OCI-LY3 (cell line): ENCODE results near the gene OXTR.

Experiments used
- H2AFZ ChIP-seq: fragments of 200-600, 300-600 bp; shearing (Covaris generic); 2 replicates; pipeline ENCODE4 v1.6.0; 2014; ENCODE audit warnings: antibody characterized with exemption, low read depth, low read length
- H3K27ac ChIP-seq: fragments of 200-600, 300-600 bp; sonication (generic); 2 replicates; pipeline ENCODE4 v1.5.1; 2014; ENCODE audit warnings: mild to moderate bottlenecking, low read length, moderate library complexity, mixed read lengths
- H3K27me3 ChIP-seq: fragments of 200-600, 300-600 bp; sonication (generic); 2 replicates; pipeline ENCODE4 v1.6.1; 2014; ENCODE audit warnings: low read depth, low read length, mixed read lengths
- H3K36me3 ChIP-seq: fragments of 200-600, 300-600 bp; sonication (generic); replicated peaks from 2 replicates; pipeline ENCODE3; 2014; ENCODE audit warnings: low read depth, low read length, mixed read lengths
- H3K4me1 ChIP-seq: fragments of 300-600, 200-600 bp; sonication (generic); 2 replicates; pipeline ENCODE4 v1.6.1; 2014; ENCODE audit warnings: low read length, mixed read lengths
- H3K4me2 ChIP-seq: fragments of 200-600, 300-600 bp; sonication (generic); 2 replicates; pipeline ENCODE4 v1.6.1; 2014; ENCODE audit warnings: low read length, mixed read lengths
- H3K4me3 ChIP-seq: fragments of 300-600, 200-600 bp; sonication (generic); 2 replicates; pipeline ENCODE4 v1.5.1; 2014; ENCODE audit warnings: antibody characterized with exemption, mild to moderate bottlenecking, low read length, moderate library complexity
- H3K79me2 ChIP-seq: fragments of 300-600, 200-600 bp; shearing (Covaris generic); 2 replicates; pipeline ENCODE4 v1.6.1; 2014; ENCODE audit warnings: mild to moderate bottlenecking, low read length, mixed read lengths
- H3K9ac ChIP-seq: fragments of 300-600, 200-600 bp; shearing (Covaris generic); 2 replicates; pipeline ENCODE4 v1.6.0; 2014; ENCODE audit warnings: mild to moderate bottlenecking, low read length, moderate library complexity
- H3K9me3 ChIP-seq: fragments of 200-600, 300-600 bp; shearing (Covaris generic); 2 replicates; pipeline ENCODE4 v1.6.1; 2014; ENCODE audit warnings: low read length, mixed read lengths; ENCODE audit not compliant: insufficient read depth
- H4K20me1 ChIP-seq: fragments of 200-600, 300-600 bp; sonication (generic); 2 replicates; pipeline ENCODE4 v1.6.1; 2016; ENCODE audit warnings: low read length, mixed read lengths; ENCODE audit not compliant: insufficient read depth
- CTCF ChIP-seq: fragments of 200-600, 300-600 bp; sonication (generic); IDR thresholded peaks from 2 replicates; pipeline ENCODE4 v1.5.1; 2014; ENCODE audit warnings: antibody characterized with exemption, low read length, low read depth
- EZH2phosphoT487 ChIP-seq: fragments of 200-600 bp; shearing (Covaris generic); IDR thresholded peaks from 2 replicates; pipeline ENCODE4 v1.6.1; 2018; ENCODE audit warnings: antibody characterized with exemption, mixed run types, low read depth

Gene OXTR

DNA sequence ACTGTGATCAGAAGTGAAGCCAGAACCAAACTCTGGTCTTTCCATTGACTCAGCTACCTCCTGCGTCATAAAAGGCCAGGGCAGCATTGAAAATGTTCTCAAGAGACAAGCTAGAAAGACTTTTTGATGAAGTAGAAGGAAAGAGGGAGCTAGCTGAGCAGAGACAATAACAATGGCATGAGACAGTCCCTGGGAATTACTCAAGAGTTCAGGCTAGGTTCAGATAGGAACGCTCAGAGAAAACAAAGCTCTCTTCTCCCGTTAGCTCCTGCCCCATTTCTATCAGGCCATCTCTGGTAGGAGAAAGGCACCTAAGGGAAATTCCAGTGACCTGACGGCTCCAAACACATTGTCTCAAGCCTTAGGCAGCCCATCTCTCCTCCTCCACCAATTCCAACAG, 7.0 kb upstream of the OXTR start:
- no peak overlapping the region for H3K4me3 ChIP-seq

DNA sequence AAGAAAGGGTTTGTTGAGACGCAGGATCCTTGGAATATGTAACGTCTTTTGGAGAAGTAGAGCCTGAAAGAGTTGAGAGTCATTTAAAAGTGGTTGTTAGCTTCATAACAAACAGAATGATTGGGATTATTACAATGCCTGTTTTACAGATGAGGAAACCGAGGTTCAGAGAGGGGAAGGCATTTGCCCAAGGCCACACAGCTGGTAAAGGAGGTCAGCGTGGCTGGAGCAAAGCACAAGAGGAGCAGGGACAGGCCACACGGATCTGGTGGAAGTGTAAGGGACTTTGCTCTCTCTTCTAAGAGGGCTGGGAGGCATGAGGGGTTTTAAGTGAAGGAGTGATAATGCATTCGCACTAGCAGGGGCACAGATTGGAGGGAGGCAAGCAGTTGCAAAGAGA, 6.2 kb upstream of the OXTR start:
- Histone ChIP-seq H2AFZ (no peak overlapping the region), H3K27me3 (no peaks in the 10 kb centered on the region), H3K79me2 (no peaks in the 10 kb centered on the region), H3K4me2 (no peak overlapping the region), H3K36me3 (no peaks in the 10 kb centered on the region), H3K4me3 (no peak overlapping the region), H3K4me1 (peaks cover 24% of the 10 kb centered on the region), H3K9me3 (no peaks in the 10 kb centered on the region), H4K20me1 (no peaks in the 10 kb centered on the region), H3K9ac (no peak overlapping the region), H3K27ac (no peak overlapping the region)
- no peak for TF ChIP-seq EZH2phosphoT487
- TF ChIP-seq CTCF = no peak

More for the DNA sequence above, 7.0 kb upstream of the OXTR start:
- no peaks in the 10 kb centered on the region for H3K9me3 ChIP-seq
- no peak overlapping the region for H2AFZ ChIP-seq
- peaks cover 15% of the 10 kb centered on the region for H3K4me1 ChIP-seq
- H3K27me3 ChIP-seq = no peaks in the 10 kb centered on the region
- H3K79me2 ChIP-seq = no peaks in the 10 kb centered on the region
- no peaks in the 10 kb centered on the region for H3K36me3 ChIP-seq
- no peak overlapping the region for H3K4me2 ChIP-seq
- no peak overlapping the region for H3K27ac ChIP-seq
- H3K9ac ChIP-seq = no peak overlapping the region
- TF ChIP-seq CTCF (no peak), EZH2phosphoT487 (no peak)
- no peaks in the 10 kb centered on the region for H4K20me1 ChIP-seq

GRCh38 chr3:8775181-8775580, 5.8 kb upstream of the OXTR start:
- Histone ChIP-seq H2AFZ (no peak overlapping the region), H3K27ac (no peak overlapping the region), H3K36me3 (no peaks in the 10 kb centered on the region), H3K27me3 (no peaks in the 10 kb centered on the region), H3K79me2 (no peaks in the 10 kb centered on the region), H3K4me2 (no peak overlapping the region), H4K20me1 (no peaks in the 10 kb centered on the region), H3K9ac (no peak overlapping the region), H3K9me3 (no peaks in the 10 kb centered on the region), H3K4me3 (no peak overlapping the region), H3K4me1 (peaks cover 24% of the 10 kb centered on the region)
- TF ChIP-seq EZH2phosphoT487 (no peak), CTCF (no peak)

GRCh38 chr3:8773941-8774542, 4.6 kb upstream of the OXTR start:
- H3K4me1 ChIP-seq = peaks cover 31% of the 10 kb centered on the region
- no peaks in the 10 kb centered on the region for H4K20me1 ChIP-seq
- no peak overlapping the region for H3K27ac ChIP-seq
- no peak overlapping the region for H3K4me3 ChIP-seq
- H3K27me3 ChIP-seq = no peaks in the 10 kb centered on the region
- H3K9ac ChIP-seq = no peak overlapping the region
- TF ChIP-seq EZH2phosphoT487 = no peak
- TF ChIP-seq CTCF = no peak
- H3K79me2 ChIP-seq = no peaks in the 10 kb centered on the region
- no peaks in the 10 kb centered on the region for H3K36me3 ChIP-seq
- no peak overlapping the region for H2AFZ ChIP-seq
- no peaks in the 10 kb centered on the region for H3K9me3 ChIP-seq
- no peak overlapping the region for H3K4me2 ChIP-seq
